SU-DHL-6 (cell line): Measurements from ENCODE around the gene KCNJ1.

ENCODE experiments used
- H2AFZ ChIP-seq: fragments of 200-600 bp; sonication (generic); 2 replicates; pipeline ENCODE4 v1.6.1; 2014; ENCODE audit warnings: low read depth, mild to moderate bottlenecking, moderate library complexity, mixed read lengths, antibody characterized with exemption, low read length; ENCODE audit not compliant: severe bottlenecking
- H3F3A ChIP-seq: fragments of 200-600 bp; shearing (Covaris generic); 2 replicates; pipeline ENCODE4 v1.6.0; 2016; ENCODE audit warnings: antibody characterized with exemption, mild to moderate bottlenecking; ENCODE audit not compliant: insufficient read depth
- H3K27ac ChIP-seq: fragments of 200-600 bp; sonication (generic); 2 replicates; pipeline ENCODE4 v1.5.1; 2016; ENCODE audit warnings: low read depth, mild to moderate bottlenecking, low read length, moderate library complexity, mixed read lengths
- H3K27me3 ChIP-seq: fragments of 200-600 bp; sonication (generic), shearing (Covaris generic); 2 replicates; pipeline ENCODE4 v1.6.0; 2014; ENCODE audit warnings: mild to moderate bottlenecking, low read length
- H3K36me3 ChIP-seq: fragments of 200-600 bp; sonication (generic); 2 replicates; pipeline ENCODE4 v1.6.1; 2014; ENCODE audit warnings: mild to moderate bottlenecking, low read length, mixed read lengths
- H3K4me2 ChIP-seq: fragments of 300-600, 200-600 bp; shearing (Covaris generic), sonication (generic); 2 replicates; pipeline ENCODE4 v1.6.0; 2014; ENCODE audit warnings: low read length, low read depth, mild to moderate bottlenecking; ENCODE audit not compliant: poor library complexity, severe bottlenecking
- H3K4me3 ChIP-seq: fragments of 200-600 bp; sonication (generic); 2 replicates; pipeline ENCODE4 v1.5.1; 2014; ENCODE audit warnings: antibody characterized with exemption, low read length, mild to moderate bottlenecking, mixed read lengths; ENCODE audit not compliant: insufficient read depth, poor library complexity, severe bottlenecking
- H3K79me2 ChIP-seq: fragments of 200-600 bp; sonication (generic); 2 replicates; pipeline ENCODE4 v1.6.1; 2014; ENCODE audit warnings: mild to moderate bottlenecking, low read length, moderate library complexity; ENCODE audit not compliant: insufficient read depth
- H3K9ac ChIP-seq: fragments of 200-600 bp; sonication (generic); 2 replicates; pipeline ENCODE4 v1.7.0; 2014; ENCODE audit warnings: mild to moderate bottlenecking, low read length
- H3K9me2 ChIP-seq: fragments of 200-600 bp; sonication (generic); replicated peaks from 2 replicates; pipeline ENCODE4 v1.6.1; 2014; ENCODE audit warnings: low read length; ENCODE audit not compliant: insufficient read depth
- H3K9me3 ChIP-seq: fragments of 200-600 bp; sonication (generic); 2 replicates; pipeline ENCODE4 v1.6.1; 2014; ENCODE audit warnings: low read length, mixed read lengths; ENCODE audit not compliant: insufficient read depth
- H4K20me1 ChIP-seq: fragments of 200-600 bp; sonication (generic); 2 replicates; pipeline ENCODE4 v1.6.1; 2014; ENCODE audit warnings: low read depth, mild to moderate bottlenecking, antibody characterized with exemption, low read length, moderate library complexity, mixed read lengths
- CTCF ChIP-seq: fragments of 200-600 bp; sonication (generic); IDR thresholded peaks from one replicate; pipeline ENCODE4 v1.5.1; 2017; ENCODE audit warnings: antibody characterized with exemption, mild to moderate bottlenecking, low read length, moderate library complexity; ENCODE audit not compliant: insufficient read depth, poor library complexity, severe bottlenecking
- EZH2phosphoT487 ChIP-seq: fragments of 200-600 bp; sonication (generic), shearing (Covaris generic); conservative IDR thresholded peaks from 2 replicates; pipeline ENCODE4 v1.6.1; 2018; ENCODE audit warnings: mild to moderate bottlenecking, antibody characterized with exemption, low read length, moderate library complexity, mixed read lengths

The KCNJ1 gene

DNA sequence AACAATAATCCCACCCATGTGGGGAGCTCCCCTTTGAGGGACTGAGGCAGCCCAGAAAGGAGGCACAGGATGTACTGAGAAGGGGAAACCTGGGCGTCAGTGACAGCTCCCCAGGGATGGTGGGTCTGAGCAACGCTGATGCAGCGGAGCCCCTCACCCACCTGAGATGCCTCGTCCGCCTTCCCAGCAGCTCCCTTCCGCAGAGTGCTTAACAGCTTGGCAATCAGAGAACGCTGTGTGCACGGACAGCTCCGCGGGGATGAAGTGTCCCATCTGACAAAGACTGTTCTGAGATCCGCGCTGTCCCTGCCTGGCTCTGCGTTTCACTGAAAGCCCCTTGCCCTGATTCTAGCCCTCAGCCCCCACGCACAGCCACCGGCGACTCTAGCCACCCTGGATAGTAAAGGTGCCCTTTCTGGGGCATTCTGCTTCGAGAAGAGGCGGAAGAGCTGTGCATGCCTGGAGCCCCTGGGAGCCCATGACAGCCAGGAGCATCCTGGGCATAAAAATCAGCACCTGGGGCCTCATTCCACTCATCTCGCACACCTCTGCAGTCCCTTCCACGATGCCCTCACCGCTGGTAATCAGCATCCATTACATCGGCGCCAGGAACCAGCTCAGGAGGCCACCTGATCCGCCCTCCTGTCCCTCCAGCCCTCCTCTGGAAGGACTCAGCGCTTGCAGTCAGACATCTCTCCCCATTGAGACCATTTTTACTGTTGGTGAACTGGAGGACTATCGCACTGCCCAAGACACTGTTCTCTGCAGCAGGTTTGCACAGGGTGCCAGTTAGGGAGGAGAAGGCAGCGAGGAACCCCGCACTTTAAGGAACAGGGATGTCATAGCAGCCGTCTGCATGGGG lies 34.8 kb upstream of the KCNJ1 start:
- H3K79me2 ChIP-seq, result no peaks in the 10 kb centered on the region
- no peak overlapping the region for H2AFZ ChIP-seq
- no peak overlapping the region for H3K4me3 ChIP-seq
- H3K9ac ChIP-seq, result no peak overlapping the region
- H3K27me3 ChIP-seq, result no peaks in the 10 kb centered on the region
- no peaks in the 10 kb centered on the region for H3K9me2 ChIP-seq
- TF ChIP-seq EZH2phosphoT487 (no peak), CTCF (no peak)
- no peaks in the 10 kb centered on the region for H3K9me3 ChIP-seq
- no peaks in the 10 kb centered on the region for H3K36me3 ChIP-seq
- H3K4me2 ChIP-seq, result no peak overlapping the region
- H4K20me1 ChIP-seq, result no peaks in the 10 kb centered on the region
- no peaks in the 10 kb centered on the region for H3F3A ChIP-seq
- H3K27ac ChIP-seq, result no peak overlapping the region

- Histone ChIP-seq H3K27me3 (no peaks in the 10 kb centered on the region), H3K9me3 (no peaks in the 10 kb centered on the region), H3K9me2 (no peaks in the 10 kb centered on the region), H3K27ac (no peak overlapping the region), H3K4me2 (no peak overlapping the region), H3K9ac (no peak overlapping the region), H3K36me3 (no peaks in the 10 kb centered on the region), H4K20me1 (no peaks in the 10 kb centered on the region), H3F3A (no peaks in the 10 kb centered on the region), H3K79me2 (no peaks in the 10 kb centered on the region), H3K4me3 (no peak overlapping the region), H2AFZ (no peak overlapping the region)
- TF ChIP-seq EZH2phosphoT487 (no peak), CTCF (no peak)
Measured at GRCh38 chr11:128900468-128900867, 33.4 kb upstream of the KCNJ1 start.

- Histone ChIP-seq H3K4me3 (no peak overlapping the region), H3K4me2 (no peak overlapping the region), H3K27me3 (no peaks in the 10 kb centered on the region), H2AFZ (no peak overlapping the region), H3K9me3 (no peaks in the 10 kb centered on the region), H4K20me1 (no peaks in the 10 kb centered on the region), H3K9ac (no peak overlapping the region), H3K9me2 (no peaks in the 10 kb centered on the region), H3K36me3 (no peaks in the 10 kb centered on the region), H3K27ac (no peak overlapping the region), H3K79me2 (no peaks in the 10 kb centered on the region), H3F3A (no peaks in the 10 kb centered on the region)
- TF ChIP-seq EZH2phosphoT487 (no peak), CTCF (no peak)
Measured at GRCh38 chr11:128898580-128899344, 31.7 kb upstream of the KCNJ1 start.
